GM12873 (cell line): ENCODE data around the gene COL4A1.

Experiments
- TF ChIP-seq, protein P1 (sequence below): IDR thresholded peaks from 2 replicates; pipeline ENCODE4 v1.5.1; 2012; ENCODE audit warnings: low read depth, mild to moderate bottlenecking, moderate library complexity, low read length, control low read depth; ENCODE audit not compliant: insufficient read depth; ENCODE audit errors: missing control alignments

The COL4A1 gene

GRCh38 chr13:110291286-110291685, 15.7 kb downstream of the COL4A1 start:
- TF ChIP-seq, protein P1, sequence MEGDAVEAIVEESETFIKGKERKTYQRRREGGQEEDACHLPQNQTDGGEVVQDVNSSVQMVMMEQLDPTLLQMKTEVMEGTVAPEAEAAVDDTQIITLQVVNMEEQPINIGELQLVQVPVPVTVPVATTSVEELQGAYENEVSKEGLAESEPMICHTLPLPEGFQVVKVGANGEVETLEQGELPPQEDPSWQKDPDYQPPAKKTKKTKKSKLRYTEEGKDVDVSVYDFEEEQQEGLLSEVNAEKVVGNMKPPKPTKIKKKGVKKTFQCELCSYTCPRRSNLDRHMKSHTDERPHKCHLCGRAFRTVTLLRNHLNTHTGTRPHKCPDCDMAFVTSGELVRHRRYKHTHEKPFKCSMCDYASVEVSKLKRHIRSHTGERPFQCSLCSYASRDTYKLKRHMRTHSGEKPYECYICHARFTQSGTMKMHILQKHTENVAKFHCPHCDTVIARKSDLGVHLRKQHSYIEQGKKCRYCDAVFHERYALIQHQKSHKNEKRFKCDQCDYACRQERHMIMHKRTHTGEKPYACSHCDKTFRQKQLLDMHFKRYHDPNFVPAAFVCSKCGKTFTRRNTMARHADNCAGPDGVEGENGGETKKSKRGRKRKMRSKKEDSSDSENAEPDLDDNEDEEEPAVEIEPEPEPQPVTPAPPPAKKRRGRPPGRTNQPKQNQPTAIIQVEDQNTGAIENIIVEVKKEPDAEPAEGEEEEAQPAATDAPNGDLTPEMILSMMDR, result no peak

GRCh38 chr13:110290826-110291225, 16.1 kb downstream of the COL4A1 start:
- TF ChIP-seq, protein P1, result no peak

DNA sequence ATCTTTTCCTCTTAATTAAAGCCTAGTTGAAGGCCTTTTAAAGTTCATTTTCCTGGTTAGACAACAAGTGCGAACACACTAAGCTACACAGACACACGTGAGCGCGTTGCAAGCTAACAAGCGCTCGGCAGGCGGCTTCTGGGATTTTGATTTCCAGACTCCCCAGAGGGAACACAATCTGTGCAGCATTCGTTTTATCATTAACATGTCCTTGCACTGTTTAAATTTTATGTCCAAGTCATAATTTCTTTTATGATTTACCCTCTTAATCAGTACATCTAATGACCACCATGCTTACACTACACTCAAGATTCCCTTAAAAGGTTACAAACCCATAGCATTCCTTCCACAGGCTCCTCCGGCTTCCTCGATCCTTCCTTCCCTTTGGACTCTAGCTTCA, 16.8 kb downstream of the COL4A1 start:
- TF ChIP-seq, protein P1, result no peak

DNA sequence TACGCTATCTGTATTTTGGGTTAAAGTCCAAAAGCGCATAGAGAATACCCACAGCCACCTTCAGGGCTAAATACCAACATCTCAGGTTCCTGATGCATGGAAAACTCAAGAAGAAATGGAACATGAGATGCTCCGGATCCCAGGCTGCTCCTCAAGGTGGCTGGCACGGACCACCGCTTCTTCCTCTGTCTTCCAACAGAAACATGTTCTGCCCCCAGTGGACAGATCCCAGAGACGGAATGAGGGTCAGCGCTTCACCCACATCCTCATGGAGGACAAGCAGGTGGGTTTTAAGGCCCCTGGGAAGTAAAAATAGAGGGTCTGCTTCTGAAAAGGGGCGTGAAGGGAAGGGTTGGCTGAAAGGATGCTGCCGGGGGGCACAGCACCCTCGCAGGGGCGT, 17.3 kb downstream of the COL4A1 start:
- TF ChIP-seq, protein P1, result no peak

GRCh38 chr13:110289174-110289573, 17.8 kb downstream of the COL4A1 start:
- TF ChIP-seq, protein P1, result no peak

GRCh38 chr13:110286833-110287819, 19.8 kb downstream of the COL4A1 start:
- TF ChIP-seq, protein P1, result no peak

DNA sequence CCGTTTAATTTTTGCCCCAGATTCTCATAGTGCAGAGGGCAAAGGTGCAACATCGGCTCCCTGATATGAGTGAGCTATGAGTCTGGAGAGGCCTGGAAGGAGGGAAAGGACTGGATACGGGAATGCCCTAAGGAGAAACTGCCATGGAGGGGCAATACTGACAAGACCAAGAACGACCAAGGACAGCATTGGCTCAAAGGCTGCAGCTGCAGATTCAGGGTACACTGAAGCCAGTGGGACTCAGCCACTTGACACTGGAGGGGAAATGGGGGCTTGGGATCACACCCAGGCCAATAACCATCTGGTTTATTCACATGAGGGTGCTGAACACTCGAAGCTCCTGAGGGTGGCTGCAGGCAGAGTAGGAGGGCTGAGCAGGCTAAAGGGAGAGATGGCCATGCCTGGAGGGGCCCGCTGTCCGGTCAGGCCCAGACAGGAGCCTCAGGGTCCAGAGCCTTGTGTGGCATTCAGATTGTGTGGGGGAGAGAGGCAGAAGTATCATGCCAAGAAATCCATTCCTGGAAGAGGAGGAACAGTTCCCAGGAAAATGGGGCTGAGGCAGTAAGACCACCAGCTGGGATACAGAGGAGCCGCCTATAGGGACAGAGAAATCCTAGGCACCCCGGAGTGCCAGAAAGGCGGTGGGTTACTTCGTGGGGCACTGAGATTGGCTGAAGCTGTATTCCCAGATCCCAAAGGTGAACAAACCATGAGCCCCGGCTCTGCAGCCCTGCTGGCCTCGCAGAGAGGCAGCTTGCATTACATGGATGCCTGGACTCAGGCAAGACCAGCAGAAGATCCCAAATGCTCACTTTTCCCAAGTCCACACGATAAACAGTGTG, 20.7 kb downstream of the COL4A1 start:
- TF ChIP-seq, protein P1, result no peak
